GM12878 (cell line): ENCODE measurements around the gene NPC1. TPM values are rescaled to one million over a fixed set of nuclear protein-coding genes. Genes with fewer than 3 reads are reported as not detected.

Experiments used
- BCL11A ChIP-seq: IDR thresholded peaks from 2 replicates; pipeline ENCODE4 v1.6.1; 2011; ENCODE audit warnings: low read depth, low read length
- FOXK2 ChIP-seq: fragments of 450-650 bp; IDR thresholded peaks from 2 replicates; pipeline ENCODE4 v1.6.1; 2017; ENCODE audit warnings: mild to moderate bottlenecking, moderate library complexity
- HDAC2 ChIP-seq: fragments of 200-600 bp; sonication (generic); IDR thresholded peaks from 2 replicates; pipeline ENCODE4 v1.6.1; 2017
- IKZF2 ChIP-seq, 2 experiments: fragments of 450-650 bp; IDR thresholded peaks; 2 replicates each; pipeline ENCODE4 v1.6.1; 2017; ENCODE audit warnings: mild to moderate bottlenecking in 2 of 2, moderate library complexity in 2 of 2
- JUNB ChIP-seq: IDR thresholded peaks from 2 replicates; pipeline ENCODE4 v1.6.1; 2016; ENCODE audit warnings: antibody characterized with exemption, mild to moderate bottlenecking
- KAT2A ChIP-seq: conservative IDR thresholded peaks from 2 replicates; pipeline ENCODE4 v1.6.1; 2011; ENCODE audit warnings: low read depth, low read length; ENCODE audit not compliant: control insufficient read depth
- NFIC ChIP-seq: IDR thresholded peaks from 2 replicates; pipeline ENCODE4 v1.6.1; 2012; ENCODE audit warnings: low read depth, mild to moderate bottlenecking, inconsistent platforms, low read length, moderate library complexity
- NR2C2 ChIP-seq: IDR thresholded peaks from 2 replicates; pipeline ENCODE4 v1.6.1; 2011; ENCODE audit warnings: borderline replicate concordance, low read depth; ENCODE audit not compliant: control insufficient read depth, insufficient read length
- POLR2AphosphoS5 ChIP-seq: IDR thresholded peaks from 2 replicates; pipeline ENCODE4 v1.6.1; 2011; ENCODE audit warnings: mild to moderate bottlenecking, low read length, inconsistent platforms
- RAD51 ChIP-seq: fragments of 450-650 bp; IDR thresholded peaks from 2 replicates; pipeline ENCODE4 v1.6.1; 2016; ENCODE audit warnings: moderate library complexity, mild to moderate bottlenecking, inconsistent platforms
- RBBP5 ChIP-seq: fragments of 200-600 bp; sonication (generic); conservative IDR thresholded peaks from 2 replicates; pipeline ENCODE4 v1.6.1; 2016
- RELA ChIP-seq: fragments of 450-650 bp; IDR thresholded peaks from 2 replicates; pipeline ENCODE4 v1.8.0; 2014; ENCODE audit warnings: borderline replicate concordance; ENCODE audit not compliant: partially characterized antibody
- SMARCA5 ChIP-seq: fragments of 450-650 bp; IDR thresholded peaks from 2 replicates; pipeline ENCODE4 v1.6.1; 2017; ENCODE audit warnings: mild to moderate bottlenecking
- SRF ChIP-seq, 2 experiments: IDR thresholded peaks; 2 replicates each; pipeline ENCODE4 v1.6.1; 2011; ENCODE audit warnings: low read depth in 2 of 2, low read length in 2 of 2, mild to moderate bottlenecking in 1 of 2, moderate library complexity in 1 of 2
- STAT3 ChIP-seq: IDR thresholded peaks from 2 replicates; pipeline ENCODE4 v1.6.1; 2011; ENCODE audit warnings: low read depth, low read length, improper control_type of control experiment
- ZNF207 ChIP-seq: fragments of 450-650 bp; IDR thresholded peaks from 2 replicates; pipeline ENCODE4 v1.6.1; 2014; ENCODE audit warnings: antibody characterized with exemption, mild to moderate bottlenecking, borderline replicate concordance
- ZNF384 ChIP-seq: IDR thresholded peaks from 2 replicates; pipeline ENCODE4 v1.6.1; 2012; ENCODE audit warnings: low read depth, mild to moderate bottlenecking, low read length, improper control_type of control experiment, borderline replicate concordance
- polyA plus RNA-seq, 11 experiments: library from polyadenylated mRNA; depleted of rRNA in 4 of 11; unstranded in 6 of 11; stranded (reverse) in 5 of 11; fragments of >200 nt; fragmentation: Nextera tagmentation in 4 of 11; fragmentation: Illumina TruSeq in 1 of 11; extraction: Ambion mirVana in 4 of 11; extraction: Trizol in 1 of 11; gene quantifications; 1 replicate in 1 of 11; 2 replicates in 10 of 11; pipeline versions ENCODE4 v1.2.1 to v1.2.3, GENCODE V29; 2011 to 2016; ENCODE audit warnings: inconsistent platforms in 2 of 11, missing spikeins in 2 of 11, low read depth in 1 of 11
- total RNA-seq, 4 experiments: library from RNA; depleted of rRNA in 3 of 4; stranded (reverse); fragments of >200 nt in 3 of 4; fragmentation: Illumina TruSeq in 1 of 4; extraction: Trizol in 1 of 4; gene quantifications; 2 replicates each; pipeline versions ENCODE4 v1.2.1 to v1.2.3, GENCODE V29; 2013 to 2021
- TF ChIP-seq, protein P1 (sequence below): fragments of 450-650 bp; IDR thresholded peaks from 2 replicates; pipeline ENCODE4 v1.6.1; 2017; ENCODE audit warnings: mild to moderate bottlenecking, moderate library complexity
- TF ChIP-seq, protein P2 (sequence below): IDR thresholded peaks from 2 replicates; pipeline ENCODE4 v1.6.1; 2011; ENCODE audit warnings: borderline replicate concordance, low read depth, mild to moderate bottlenecking, moderate library complexity, low read length; ENCODE audit not compliant: insufficient read depth, poor library complexity, severe bottlenecking
- TF ChIP-seq, protein P3 (sequence below): fragments of 150-350 bp; IDR thresholded peaks from 2 replicates; pipeline ENCODE4 v1.6.1; 2016; ENCODE audit warnings: low read depth, low read length

Gene NPC1
- total and polyA plus RNA-seq, 10 of the 15 experiments (the other 5 are each of a cell fraction or from before 2014, with no cell fraction given) = 10.1 to 45.2 (median 19.4) TPM

DNA sequence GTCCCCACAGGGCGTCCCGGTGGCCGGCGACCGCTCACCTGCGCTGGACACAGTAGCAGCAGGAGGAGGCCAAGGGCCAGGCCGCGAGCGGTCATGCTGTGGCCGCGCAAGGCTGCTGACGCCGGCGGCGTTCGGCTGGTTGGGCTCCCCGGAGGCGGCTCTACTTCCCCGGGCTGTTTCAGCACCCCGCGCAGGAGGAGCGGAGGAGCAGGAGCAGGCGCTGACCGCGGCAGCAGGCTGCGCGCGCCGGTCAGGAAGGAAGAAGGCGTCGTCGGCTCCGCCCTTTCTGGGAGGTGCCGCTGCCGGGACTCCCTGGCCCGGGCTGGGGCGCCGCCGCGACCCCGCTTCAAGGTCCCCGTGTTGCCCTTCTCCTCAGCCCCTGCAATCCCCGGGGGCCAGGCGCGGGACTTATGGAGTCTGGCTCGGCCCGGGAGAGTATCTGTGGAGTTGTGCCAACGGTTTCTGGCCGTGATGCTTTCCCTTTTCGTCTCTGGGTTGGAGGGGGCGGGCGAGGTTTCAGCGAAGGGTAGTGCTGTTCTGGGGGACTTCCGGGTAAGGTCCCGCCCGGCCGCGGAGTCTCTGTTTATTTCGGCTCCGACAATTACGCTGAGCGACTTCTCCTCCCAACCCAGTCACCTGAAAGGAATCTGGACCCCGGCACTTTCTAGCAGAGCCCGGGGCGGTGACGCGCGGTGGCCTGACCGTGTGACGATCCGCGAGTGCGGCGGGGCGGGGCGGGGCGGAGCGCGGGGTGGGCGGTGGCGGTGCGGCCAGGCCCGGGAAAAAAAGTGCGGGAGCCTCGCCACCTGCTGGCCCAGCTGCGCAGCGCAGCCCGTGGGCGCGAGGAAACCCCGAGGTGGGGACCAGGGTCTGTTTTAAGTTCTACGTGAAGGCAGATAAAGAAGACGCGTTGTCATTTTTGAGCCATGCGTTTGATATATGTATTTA, at the start of gene NPC1 (continued):
- no peak for TF ChIP-seq NR2C2
- TF ChIP-seq IKZF2 (IDR thresholded peaks at IDR 0.05) = no peak; a peak in 1 of 4 replicates
- TF ChIP-seq ZNF207 = peak; percentile 48; the same call in 1 of the 2 replicates
- no peak for TF ChIP-seq BCL11A
- TF ChIP-seq, protein P1, sequence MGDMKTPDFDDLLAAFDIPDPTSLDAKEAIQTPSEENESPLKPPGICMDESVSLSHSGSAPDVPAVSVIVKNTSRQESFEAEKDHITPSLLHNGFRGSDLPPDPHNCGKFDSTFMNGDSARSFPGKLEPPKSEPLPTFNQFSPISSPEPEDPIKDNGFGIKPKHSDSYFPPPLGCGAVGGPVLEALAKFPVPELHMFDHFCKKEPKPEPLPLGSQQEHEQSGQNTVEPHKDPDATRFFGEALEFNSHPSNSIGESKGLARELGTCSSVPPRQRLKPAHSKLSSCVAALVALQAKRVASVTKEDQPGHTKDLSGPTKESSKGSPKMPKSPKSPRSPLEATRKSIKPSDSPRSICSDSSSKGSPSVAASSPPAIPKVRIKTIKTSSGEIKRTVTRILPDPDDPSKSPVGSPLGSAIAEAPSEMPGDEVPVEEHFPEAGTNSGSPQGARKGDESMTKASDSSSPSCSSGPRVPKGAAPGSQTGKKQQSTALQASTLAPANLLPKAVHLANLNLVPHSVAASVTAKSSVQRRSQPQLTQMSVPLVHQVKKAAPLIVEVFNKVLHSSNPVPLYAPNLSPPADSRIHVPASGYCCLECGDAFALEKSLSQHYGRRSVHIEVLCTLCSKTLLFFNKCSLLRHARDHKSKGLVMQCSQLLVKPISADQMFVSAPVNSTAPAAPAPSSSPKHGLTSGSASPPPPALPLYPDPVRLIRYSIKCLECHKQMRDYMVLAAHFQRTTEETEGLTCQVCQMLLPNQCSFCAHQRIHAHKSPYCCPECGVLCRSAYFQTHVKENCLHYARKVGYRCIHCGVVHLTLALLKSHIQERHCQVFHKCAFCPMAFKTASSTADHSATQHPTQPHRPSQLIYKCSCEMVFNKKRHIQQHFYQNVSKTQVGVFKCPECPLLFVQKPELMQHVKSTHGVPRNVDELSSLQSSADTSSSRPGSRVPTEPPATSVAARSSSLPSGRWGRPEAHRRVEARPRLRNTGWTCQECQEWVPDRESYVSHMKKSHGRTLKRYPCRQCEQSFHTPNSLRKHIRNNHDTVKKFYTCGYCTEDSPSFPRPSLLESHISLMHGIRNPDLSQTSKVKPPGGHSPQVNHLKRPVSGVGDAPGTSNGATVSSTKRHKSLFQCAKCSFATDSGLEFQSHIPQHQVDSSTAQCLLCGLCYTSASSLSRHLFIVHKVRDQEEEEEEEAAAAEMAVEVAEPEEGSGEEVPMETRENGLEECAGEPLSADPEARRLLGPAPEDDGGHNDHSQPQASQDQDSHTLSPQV = no peak
- TF ChIP-seq FOXK2 = no peak
- TF ChIP-seq HDAC2 = no peak
- no peak for TF ChIP-seq JUNB
- TF ChIP-seq KAT2A = no peak
- TF ChIP-seq ZNF384 = no peak
- TF ChIP-seq RAD51 = no peak
- TF ChIP-seq RBBP5 = no peak
- TF ChIP-seq NFIC = no peak
- TF ChIP-seq, protein P2, sequence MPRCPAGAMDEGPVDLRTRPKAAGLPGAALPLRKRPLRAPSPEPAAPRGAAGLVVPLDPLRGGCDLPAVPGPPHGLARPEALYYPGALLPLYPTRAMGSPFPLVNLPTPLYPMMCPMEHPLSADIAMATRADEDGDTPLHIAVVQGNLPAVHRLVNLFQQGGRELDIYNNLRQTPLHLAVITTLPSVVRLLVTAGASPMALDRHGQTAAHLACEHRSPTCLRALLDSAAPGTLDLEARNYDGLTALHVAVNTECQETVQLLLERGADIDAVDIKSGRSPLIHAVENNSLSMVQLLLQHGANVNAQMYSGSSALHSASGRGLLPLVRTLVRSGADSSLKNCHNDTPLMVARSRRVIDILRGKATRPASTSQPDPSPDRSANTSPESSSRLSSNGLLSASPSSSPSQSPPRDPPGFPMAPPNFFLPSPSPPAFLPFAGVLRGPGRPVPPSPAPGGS = no peak
- TF ChIP-seq SMARCA5 = 0 out of 2 replicates have a peak, but pooled peaks have one; percentile 28
- no peak for TF ChIP-seq RELA
- peak; percentile 27 to 30; a peak in 2 of 4 replicates for TF ChIP-seq SRF (IDR thresholded peaks at IDR 0.05; ENCODE audit: low read depth in 2 of 2, low read length in 2 of 2)
- TF ChIP-seq STAT3 = no peak
- TF ChIP-seq POLR2AphosphoS5 = peak; percentile 84
- TF ChIP-seq, protein P3, sequence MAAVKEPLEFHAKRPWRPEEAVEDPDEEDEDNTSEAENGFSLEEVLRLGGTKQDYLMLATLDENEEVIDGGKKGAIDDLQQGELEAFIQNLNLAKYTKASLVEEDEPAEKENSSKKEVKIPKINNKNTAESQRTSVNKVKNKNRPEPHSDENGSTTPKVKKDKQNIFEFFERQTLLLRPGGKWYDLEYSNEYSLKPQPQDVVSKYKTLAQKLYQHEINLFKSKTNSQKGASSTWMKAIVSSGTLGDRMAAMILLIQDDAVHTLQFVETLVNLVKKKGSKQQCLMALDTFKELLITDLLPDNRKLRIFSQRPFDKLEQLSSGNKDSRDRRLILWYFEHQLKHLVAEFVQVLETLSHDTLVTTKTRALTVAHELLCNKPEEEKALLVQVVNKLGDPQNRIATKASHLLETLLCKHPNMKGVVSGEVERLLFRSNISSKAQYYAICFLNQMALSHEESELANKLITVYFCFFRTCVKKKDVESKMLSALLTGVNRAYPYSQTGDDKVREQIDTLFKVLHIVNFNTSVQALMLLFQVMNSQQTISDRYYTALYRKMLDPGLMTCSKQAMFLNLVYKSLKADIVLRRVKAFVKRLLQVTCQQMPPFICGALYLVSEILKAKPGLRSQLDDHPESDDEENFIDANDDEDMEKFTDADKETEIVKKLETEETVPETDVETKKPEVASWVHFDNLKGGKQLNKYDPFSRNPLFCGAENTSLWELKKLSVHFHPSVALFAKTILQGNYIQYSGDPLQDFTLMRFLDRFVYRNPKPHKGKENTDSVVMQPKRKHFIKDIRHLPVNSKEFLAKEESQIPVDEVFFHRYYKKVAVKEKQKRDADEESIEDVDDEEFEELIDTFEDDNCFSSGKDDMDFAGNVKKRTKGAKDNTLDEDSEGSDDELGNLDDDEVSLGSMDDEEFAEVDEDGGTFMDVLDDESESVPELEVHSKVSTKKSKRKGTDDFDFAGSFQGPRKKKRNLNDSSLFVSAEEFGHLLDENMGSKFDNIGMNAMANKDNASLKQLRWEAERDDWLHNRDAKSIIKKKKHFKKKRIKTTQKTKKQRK = no peak
